Kasumi-1 (cell line): ENCODE data around the gene ILF3.
A peak's percentile ranks its signal among the peaks of the same experiment; 100 is the strongest.

ENCODE experiments used
- DNase-seq, 2 experiments: peaks; one replicate each; lab custom pipeline; 2025; lab: John Stamatoyannopoulos, UW

The ILF3 gene

GRCh38 chr19:10695401-10696398, 41.6 kb downstream of the ILF3 start:
- DNase-seq, result peak; percentile 90 to 95

- DNase-seq, result peak; percentile 81 to 88
Measured at GRCh38 chr19:10699650-10700335, 45.6 kb downstream of the ILF3 start.

- peak; percentile 48 to 52 for DNase-seq
Measured at GRCh38 chr19:10701955-10702525, 47.9 kb downstream of the ILF3 start.

- no peak for DNase-seq
Measured at GRCh38 chr19:10706990-10707389, 52.8 kb downstream of the ILF3 start.

- DNase-seq, result no peak
Measured at GRCh38 chr19:10707440-10707839, 53.3 kb downstream of the ILF3 start.

GRCh38 chr19:10708291-10708690, 54.1 kb downstream of the ILF3 start:
- DNase-seq, result no peak

- DNase-seq, result no peak
Measured at GRCh38 chr19:10712045-10712444, 57.9 kb downstream of the ILF3 start.

- no peak for DNase-seq
Measured at GRCh38 chr19:10712754-10713153, 58.6 kb downstream of the ILF3 start.

- DNase-seq, result no peak
Measured at GRCh38 chr19:10713317-10713716, 59.2 kb downstream of the ILF3 start.

- DNase-seq, result no peak
Measured at GRCh38 chr19:10717054-10717355, 62.9 kb downstream of the ILF3 start.

GRCh38 chr19:10717356-10718204, 63.4 kb downstream of the ILF3 start, which contains the start of gene DNM2:
DNM2 (plus strand) TSS chr19:10718079; CDS start chr19:10718243, 164 bp downstream.
- peak; percentile 100 for DNase-seq

- no peak for DNase-seq
Measured at GRCh38 chr19:10718205-10719196, 64.4 kb downstream of the ILF3 start.

- DNase-seq, result peak; percentile 61 to 72
Measured at GRCh38 chr19:10719466-10719961, 65.4 kb downstream of the ILF3 start.

GRCh38 chr19:10720607-10721125, 66.5 kb downstream of the ILF3 start:
- DNase-seq, result no peak

- no peak for DNase-seq
Measured at GRCh38 chr19:10723591-10723990, 69.4 kb downstream of the ILF3 start.

- DNase-seq, result no peak
Measured at GRCh38 chr19:10724573-10725071, 70.5 kb downstream of the ILF3 start.

GRCh38 chr19:10725415-10725814, 71.3 kb downstream of the ILF3 start:
- DNase-seq, result no peak

- no peak for DNase-seq
Measured at GRCh38 chr19:10726268-10726667, 72.1 kb downstream of the ILF3 start.

- no peak for DNase-seq
Measured at GRCh38 chr19:10727685-10728201, 73.6 kb downstream of the ILF3 start.

GRCh38 chr19:10729411-10729810, 75.3 kb downstream of the ILF3 start:
- no peak for DNase-seq
